GM19463 (cell line): ENCODE results near the gene CCDC34.
"Not testable (repeated sequence)": the region's sequence is repeated elsewhere in the genome, so short reads cannot be mapped to it uniquely, and the experiment has no call there.

Experiments used
- ATAC-seq: cut with Tn5 transposase; IDR thresholded peaks from one replicate; pipeline ENCODE4 v1.9.1; 2021; ENCODE audit warnings: mild to moderate bottlenecking, moderate library complexity; ENCODE audit not compliant: unreplicated experiment

The CCDC34 gene

GRCh38 chr11:27363576-27364117 is 632 bp upstream of the CCDC34 start:
- ATAC-seq, result no peak

GRCh38 chr11:27361649-27362431 is 1.2 kb downstream of the CCDC34 start:
- ATAC-seq, result no peak

GRCh38 chr11:27358296-27358695 is 4.7 kb downstream of the CCDC34 start:
- no peak for ATAC-seq

- ATAC-seq, result no peak
These were observed 5.8 kb downstream of the CCDC34 start for GRCh38 chr11:27357250-27357649.

- ATAC-seq, result no peak
These were observed 6.3 kb downstream of the CCDC34 start for GRCh38 chr11:27356624-27357222.

GRCh38 chr11:27355575-27356104 is 7.4 kb downstream of the CCDC34 start:
- no peak for ATAC-seq

- ATAC-seq, result no peak
These were observed 8.6 kb downstream of the CCDC34 start for GRCh38 chr11:27354359-27354965.

GRCh38 chr11:27353593-27354358 is 9.2 kb downstream of the CCDC34 start:
- ATAC-seq, result no peak

- no peak for ATAC-seq
These were observed 10.2 kb downstream of the CCDC34 start for GRCh38 chr11:27352781-27353180.

GRCh38 chr11:27350511-27350910 is 12.5 kb downstream of the CCDC34 start:
- ATAC-seq, result no peak

- no peak for ATAC-seq
These were observed 13.1 kb downstream of the CCDC34 start for GRCh38 chr11:27349919-27350318.

- ATAC-seq, result no peak
These were observed 14.6 kb downstream of the CCDC34 start for GRCh38 chr11:27348340-27348873.

- ATAC-seq, result no peak
These were observed 15.4 kb downstream of the CCDC34 start for GRCh38 chr11:27347359-27348339.

- ATAC-seq, result no peak
These were observed 23.1 kb downstream of the CCDC34 start for GRCh38 chr11:27339941-27340340.

GRCh38 chr11:27334764-27335163 is 28.3 kb downstream of the CCDC34 start:
- ATAC-seq, result not testable (repeated sequence)

GRCh38 chr11:27331981-27332380 is 31.0 kb downstream of the CCDC34 start:
- no peak for ATAC-seq

- ATAC-seq, result no peak
These were observed 32.3 kb downstream of the CCDC34 start for GRCh38 chr11:27330633-27331270.

GRCh38 chr11:27329867-27330632 is 33.0 kb downstream of the CCDC34 start:
- ATAC-seq, result no peak
